Measurements from ENCODE around the gene CDRT15. TPM values are rescaled to one million over a fixed set of nuclear protein-coding genes. Genes with fewer than 3 reads are reported as not detected.
"Not testable (repeated sequence)": the region's sequence is repeated elsewhere in the genome, so short reads cannot be mapped to it uniquely, and the experiment has no call there.

The CDRT15 gene
- total RNA-seq = not detected

DNA sequence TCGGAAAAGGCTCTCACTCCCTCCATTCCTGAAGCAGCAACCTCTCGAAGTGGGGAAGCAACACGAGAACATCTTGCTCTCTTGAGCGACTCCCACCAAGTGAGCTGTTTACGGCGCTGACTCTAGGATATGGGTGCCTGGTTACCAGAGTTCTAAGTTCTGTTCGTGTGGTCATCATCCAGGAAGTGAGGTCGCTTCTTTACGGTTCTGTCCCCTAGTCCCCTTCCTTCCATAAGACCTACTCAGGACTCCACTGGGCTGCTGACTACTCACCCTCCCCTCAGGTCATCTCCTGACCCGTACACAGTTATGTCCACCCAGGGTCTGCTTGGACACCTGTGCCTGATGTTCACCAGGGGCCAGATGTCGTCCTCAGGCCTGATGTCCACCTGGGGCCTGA lies at the start of gene CDRT15:
Gene CDRT15 (minus strand): TSS at position 101 of the 400 bp plus-strand sequence. CDS start 29 bp downstream, at position 72.
- H3K4me1 ChIP-seq; ATAC-seq; H3K27me3 ChIP-seq; in situ Hi-C loops (cut with MboI; ENCODE audit: low sequenced_read_pairs in 4 of 4); H3K4me3 ChIP-seq; H3K36me3 ChIP-seq; H3K27ac ChIP-seq; intact Hi-C loops (cut with DNase I; ENCODE audit: low total_unique reads); H3K9me3 ChIP-seq; DNase-seq: not testable (repeated sequence)

DNA sequence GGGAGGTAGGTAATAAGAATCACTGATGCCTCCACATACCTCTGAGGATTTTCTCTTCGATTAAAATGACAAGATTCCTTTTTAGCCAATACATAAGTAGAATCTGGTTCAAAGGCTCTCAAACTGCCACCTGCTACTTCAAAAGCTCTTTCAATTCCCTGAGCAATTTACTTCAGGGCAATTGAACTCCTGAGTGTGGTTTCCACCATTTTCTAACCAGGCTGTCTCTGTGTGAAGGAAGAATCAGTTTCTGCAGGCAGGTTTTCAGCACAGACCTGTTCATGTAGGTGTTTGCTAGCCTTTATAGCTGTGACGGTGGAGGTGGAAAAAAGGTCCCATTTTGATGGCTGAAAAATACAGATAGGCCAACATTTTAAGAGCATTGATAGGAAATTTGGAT lies 46.1 kb upstream of the CDRT15 start:
- Histone ChIP-seq H3K4me3 (no peak overlapping the region), H3K4me1 (no peaks in the 10 kb centered on the region), H3K36me3 (no peaks in the 10 kb centered on the region), H3K27ac (no peak overlapping the region), H3K27me3 (no peaks in the 10 kb centered on the region), H3K9me3 (no peaks in the 10 kb centered on the region)
- intact Hi-C loops (cut with DNase I; ENCODE audit: low total_unique reads) = no loop called here
- no peak for ATAC-seq
- in situ Hi-C loops (cut with MboI; ENCODE audit: low sequenced_read_pairs in 4 of 4) = no loop called here
- TF ChIP-seq POLR2A (IDR thresholded peaks at IDR 0.05) = no peak
- TF ChIP-seq, protein P1, sequence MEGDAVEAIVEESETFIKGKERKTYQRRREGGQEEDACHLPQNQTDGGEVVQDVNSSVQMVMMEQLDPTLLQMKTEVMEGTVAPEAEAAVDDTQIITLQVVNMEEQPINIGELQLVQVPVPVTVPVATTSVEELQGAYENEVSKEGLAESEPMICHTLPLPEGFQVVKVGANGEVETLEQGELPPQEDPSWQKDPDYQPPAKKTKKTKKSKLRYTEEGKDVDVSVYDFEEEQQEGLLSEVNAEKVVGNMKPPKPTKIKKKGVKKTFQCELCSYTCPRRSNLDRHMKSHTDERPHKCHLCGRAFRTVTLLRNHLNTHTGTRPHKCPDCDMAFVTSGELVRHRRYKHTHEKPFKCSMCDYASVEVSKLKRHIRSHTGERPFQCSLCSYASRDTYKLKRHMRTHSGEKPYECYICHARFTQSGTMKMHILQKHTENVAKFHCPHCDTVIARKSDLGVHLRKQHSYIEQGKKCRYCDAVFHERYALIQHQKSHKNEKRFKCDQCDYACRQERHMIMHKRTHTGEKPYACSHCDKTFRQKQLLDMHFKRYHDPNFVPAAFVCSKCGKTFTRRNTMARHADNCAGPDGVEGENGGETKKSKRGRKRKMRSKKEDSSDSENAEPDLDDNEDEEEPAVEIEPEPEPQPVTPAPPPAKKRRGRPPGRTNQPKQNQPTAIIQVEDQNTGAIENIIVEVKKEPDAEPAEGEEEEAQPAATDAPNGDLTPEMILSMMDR (IDR thresholded peaks at IDR 0.05 in 4 of 5, conservative IDR thresholded peaks at IDR 0.05 in 1 of 5) = no peak
- no peak for DNase-seq

DNA sequence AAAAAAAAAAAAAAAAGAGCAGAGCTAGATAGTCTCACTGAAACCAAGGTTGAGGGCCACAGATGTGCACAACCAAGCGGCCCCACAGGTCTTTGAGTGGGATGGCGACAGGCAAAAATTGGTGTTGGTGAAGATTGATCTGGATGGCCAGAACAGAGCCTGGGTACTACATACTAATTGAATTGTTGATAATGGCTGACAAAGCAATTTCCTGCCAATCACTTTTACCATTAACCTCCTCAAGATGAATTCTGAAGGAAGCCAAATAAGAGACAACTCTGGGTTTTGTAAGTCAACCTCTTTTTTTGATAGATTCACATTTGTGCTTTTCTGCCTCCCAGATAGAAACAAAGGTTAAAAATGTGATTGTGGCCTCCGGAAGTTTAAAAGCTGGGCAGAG lies 44.9 kb upstream of the CDRT15 start:
- Histone ChIP-seq H3K27me3 (no peaks in the 10 kb centered on the region), H3K4me3 (no peak overlapping the region), H3K9me3 (no peaks in the 10 kb centered on the region), H3K4me1 (no peaks in the 10 kb centered on the region), H3K27ac (no peak overlapping the region), H3K36me3 (no peaks in the 10 kb centered on the region)
- no peak for DNase-seq
- TF ChIP-seq POLR2A (IDR thresholded peaks at IDR 0.05) = no peak
- TF ChIP-seq, protein P1 (IDR thresholded peaks at IDR 0.05 in 4 of 5, conservative IDR thresholded peaks at IDR 0.05 in 1 of 5) = no peak
- in situ Hi-C loops (cut with MboI; ENCODE audit: low sequenced_read_pairs in 4 of 4) = no loop called here
- ATAC-seq = no peak
- intact Hi-C loops (cut with DNase I; ENCODE audit: low total_unique reads) = no loop called here

DNA sequence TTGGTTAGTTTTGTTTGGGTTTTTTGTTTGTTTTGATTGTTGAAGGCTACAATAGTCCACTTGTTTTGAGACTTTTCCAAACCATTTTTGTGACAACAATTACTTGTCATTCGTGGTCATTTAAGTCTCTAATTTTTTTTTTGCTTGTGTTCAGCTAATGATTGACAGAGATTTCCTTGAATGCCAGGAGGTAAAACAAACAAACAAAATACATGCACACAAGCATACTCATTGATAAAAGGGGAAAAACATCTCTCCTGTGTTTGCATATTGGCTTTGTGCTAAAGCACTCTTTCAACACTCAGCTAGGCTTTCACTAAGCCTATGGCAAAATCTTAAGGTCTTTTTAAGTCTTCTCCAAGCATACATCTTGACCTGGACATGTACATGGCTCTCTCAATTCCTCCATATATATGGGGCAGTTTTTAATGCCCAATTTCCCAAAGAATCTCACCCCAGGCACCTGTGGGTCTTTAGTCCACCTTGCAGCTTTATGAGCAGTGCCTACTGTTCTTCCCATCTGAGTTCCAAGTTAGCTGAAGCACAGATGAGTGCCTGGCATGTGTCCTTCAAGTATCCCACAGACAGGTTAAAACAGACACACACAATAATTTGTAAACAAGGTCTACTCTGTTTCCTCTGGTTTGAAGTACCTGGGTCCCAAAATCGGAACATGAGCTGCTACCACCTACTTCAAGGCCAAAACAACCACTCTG lies 40.0 kb upstream of the CDRT15 start:
- Histone ChIP-seq H3K4me3 (no peak overlapping the region), H3K36me3 (no peaks in the 10 kb centered on the region), H3K27me3 (no peaks in the 10 kb centered on the region), H3K9me3 (no peaks in the 10 kb centered on the region), H3K27ac (no peak overlapping the region), H3K4me1 (no peaks in the 10 kb centered on the region)
- intact Hi-C loops (cut with DNase I; ENCODE audit: low total_unique reads) (no loop called here), in situ Hi-C loops (cut with MboI; ENCODE audit: low sequenced_read_pairs in 4 of 4) (no loop called here)
- TF ChIP-seq, protein P1 (IDR thresholded peaks at IDR 0.05 in 4 of 5, conservative IDR thresholded peaks at IDR 0.05 in 1 of 5) = no peak
- TF ChIP-seq POLR2A (IDR thresholded peaks at IDR 0.05) = no peak
- ATAC-seq (no peak), DNase-seq (no peak)

DNA sequence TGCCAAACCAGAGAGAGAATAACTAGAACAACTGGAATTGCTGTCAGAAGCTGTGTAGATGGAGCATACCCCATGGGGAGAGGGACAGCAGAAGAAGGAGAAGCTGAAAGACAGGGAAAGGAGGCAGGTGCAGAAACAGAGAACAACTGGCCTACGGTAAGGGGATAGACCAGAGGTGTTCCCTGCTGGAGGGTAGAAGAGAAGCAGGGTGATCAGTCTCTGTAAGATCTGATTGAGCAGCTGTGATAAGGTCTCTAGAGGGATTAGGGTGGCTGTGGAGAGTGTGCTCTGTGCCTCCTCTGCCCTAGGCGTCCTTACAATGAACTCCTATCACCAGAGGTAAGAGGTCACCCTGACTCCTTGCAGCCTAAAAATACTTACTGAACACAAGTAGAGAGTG lies 33.8 kb upstream of the CDRT15 start:
- DNase-seq = no peak
- Histone ChIP-seq H3K4me1 (no peaks in the 10 kb centered on the region), H3K36me3 (no peaks in the 10 kb centered on the region), H3K27ac (no peak overlapping the region), H3K27me3 (no peaks in the 10 kb centered on the region), H3K9me3 (no peaks in the 10 kb centered on the region), H3K4me3 (no peak overlapping the region)
- intact Hi-C loops (cut with DNase I; ENCODE audit: low total_unique reads) = no loop called here
- no peak for ATAC-seq
- in situ Hi-C loops (cut with MboI; ENCODE audit: low sequenced_read_pairs in 4 of 4) = no loop called here
- no peak for TF ChIP-seq POLR2A (IDR thresholded peaks at IDR 0.05)
- TF ChIP-seq, protein P1 (IDR thresholded peaks at IDR 0.05 in 4 of 5, conservative IDR thresholded peaks at IDR 0.05 in 1 of 5) = no peak

Data from gastrocnemius medialis (tissue), 4 donors.